Ovary (tissue), 3 donors: ENCODE data around the gene LAMC1.

ENCODE experiments used
- POLR2A ChIP-seq: fragments of 450-650 bp; IDR thresholded peaks from one replicate; pipeline ENCODE4 v1.6.1; 2017; ENCODE audit warnings: antibody characterized with exemption, mild to moderate bottlenecking, moderate library complexity
- TF ChIP-seq, protein P1 (sequence below), 3 donors: fragments of 450-650 bp in 2 of 3; fragments of 200-600 bp in 1 of 3; IDR thresholded peaks; one replicate each; pipeline versions ENCODE4 v1.5.1 to v1.8.0; 2016 to 2022; ENCODE audit warnings: antibody characterized with exemption in 3 of 3, mild to moderate bottlenecking in 1 of 3
- donor health status: DM: no; HTN: no; CAD: no.

DNA sequence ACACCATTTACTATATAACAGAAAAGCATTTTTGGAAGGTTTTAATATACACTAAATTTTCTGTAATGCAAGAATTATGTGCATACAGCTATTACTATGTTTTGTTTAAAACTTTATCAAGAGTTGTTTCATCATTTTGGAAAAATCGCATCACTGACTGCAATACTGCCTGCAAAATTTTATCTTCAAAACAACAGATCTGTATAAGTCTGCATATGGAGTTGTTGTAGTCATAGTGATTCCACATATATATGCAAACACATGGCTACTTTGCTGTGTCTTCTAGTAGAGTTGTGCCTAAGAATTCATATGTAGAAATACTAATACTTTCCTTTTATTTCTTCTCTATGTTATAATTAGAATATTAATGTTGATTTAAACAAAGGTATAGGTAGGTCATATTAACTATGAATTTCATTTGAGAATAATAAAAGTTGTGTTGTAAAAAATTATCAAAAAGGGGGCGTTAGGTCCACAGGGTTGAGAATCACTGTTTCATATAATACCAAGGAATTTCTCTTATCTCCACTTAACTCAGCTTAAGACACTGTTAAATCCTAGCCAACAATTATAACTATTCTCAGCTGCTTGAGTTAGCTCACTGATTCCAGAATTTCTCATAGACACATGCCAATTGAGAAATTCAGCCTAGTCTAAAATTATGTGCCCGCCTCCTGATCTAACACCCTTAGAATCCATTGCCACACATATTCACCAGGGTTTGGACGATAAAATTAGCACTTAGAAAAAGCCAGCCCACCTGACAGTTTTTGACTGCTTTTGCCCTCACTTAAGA, 22.9 kb upstream of the LAMC1 start:
- no peak for TF ChIP-seq POLR2A
- TF ChIP-seq, protein P1, sequence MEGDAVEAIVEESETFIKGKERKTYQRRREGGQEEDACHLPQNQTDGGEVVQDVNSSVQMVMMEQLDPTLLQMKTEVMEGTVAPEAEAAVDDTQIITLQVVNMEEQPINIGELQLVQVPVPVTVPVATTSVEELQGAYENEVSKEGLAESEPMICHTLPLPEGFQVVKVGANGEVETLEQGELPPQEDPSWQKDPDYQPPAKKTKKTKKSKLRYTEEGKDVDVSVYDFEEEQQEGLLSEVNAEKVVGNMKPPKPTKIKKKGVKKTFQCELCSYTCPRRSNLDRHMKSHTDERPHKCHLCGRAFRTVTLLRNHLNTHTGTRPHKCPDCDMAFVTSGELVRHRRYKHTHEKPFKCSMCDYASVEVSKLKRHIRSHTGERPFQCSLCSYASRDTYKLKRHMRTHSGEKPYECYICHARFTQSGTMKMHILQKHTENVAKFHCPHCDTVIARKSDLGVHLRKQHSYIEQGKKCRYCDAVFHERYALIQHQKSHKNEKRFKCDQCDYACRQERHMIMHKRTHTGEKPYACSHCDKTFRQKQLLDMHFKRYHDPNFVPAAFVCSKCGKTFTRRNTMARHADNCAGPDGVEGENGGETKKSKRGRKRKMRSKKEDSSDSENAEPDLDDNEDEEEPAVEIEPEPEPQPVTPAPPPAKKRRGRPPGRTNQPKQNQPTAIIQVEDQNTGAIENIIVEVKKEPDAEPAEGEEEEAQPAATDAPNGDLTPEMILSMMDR (IDR thresholded peaks at IDR 0.05), result no peak
